GM19351 (cell line): Measurements from ENCODE around the gene RPL35.
A peak's percentile ranks its signal among the peaks of the same experiment; 100 is the strongest.

Experiments
- ATAC-seq: cut with Tn5 transposase; IDR thresholded peaks from one replicate; pipeline ENCODE4 v1.9.1; 2021; ENCODE audit warnings: mild to moderate bottlenecking, moderate library complexity; ENCODE audit not compliant: unreplicated experiment

The RPL35 gene

GRCh38 chr9:124877021-124877782, 15.4 kb upstream of the RPL35 start:
- no peak for ATAC-seq

GRCh38 chr9:124875501-124875900, 13.7 kb upstream of the RPL35 start:
- no peak for ATAC-seq

- no peak for ATAC-seq
Observed at GRCh38 chr9:124873664-124874063, 11.9 kb upstream of the RPL35 start.

GRCh38 chr9:124871156-124871561, 9.4 kb upstream of the RPL35 start:
- no peak for ATAC-seq

DNA sequence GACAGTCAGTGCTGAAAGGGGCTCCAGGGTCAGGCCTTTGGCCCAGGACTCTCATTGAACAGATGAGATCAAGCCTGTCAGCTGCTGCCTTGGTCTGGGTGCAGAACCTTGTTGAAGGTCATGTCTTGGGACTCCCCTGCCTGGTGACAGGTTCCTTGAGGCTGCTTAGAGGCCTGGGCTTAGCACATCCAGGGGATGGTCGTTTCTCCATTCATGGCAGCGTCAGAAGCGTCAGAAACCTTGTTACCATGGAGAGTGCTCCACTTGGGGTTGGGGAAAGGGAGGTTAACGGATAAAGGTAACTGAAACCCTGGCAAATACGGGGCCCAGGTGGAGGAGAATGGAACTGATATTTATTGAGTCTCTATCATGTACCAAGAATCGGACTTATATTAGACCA, 9.0 kb upstream of the RPL35 start:
- ATAC-seq = no peak

DNA sequence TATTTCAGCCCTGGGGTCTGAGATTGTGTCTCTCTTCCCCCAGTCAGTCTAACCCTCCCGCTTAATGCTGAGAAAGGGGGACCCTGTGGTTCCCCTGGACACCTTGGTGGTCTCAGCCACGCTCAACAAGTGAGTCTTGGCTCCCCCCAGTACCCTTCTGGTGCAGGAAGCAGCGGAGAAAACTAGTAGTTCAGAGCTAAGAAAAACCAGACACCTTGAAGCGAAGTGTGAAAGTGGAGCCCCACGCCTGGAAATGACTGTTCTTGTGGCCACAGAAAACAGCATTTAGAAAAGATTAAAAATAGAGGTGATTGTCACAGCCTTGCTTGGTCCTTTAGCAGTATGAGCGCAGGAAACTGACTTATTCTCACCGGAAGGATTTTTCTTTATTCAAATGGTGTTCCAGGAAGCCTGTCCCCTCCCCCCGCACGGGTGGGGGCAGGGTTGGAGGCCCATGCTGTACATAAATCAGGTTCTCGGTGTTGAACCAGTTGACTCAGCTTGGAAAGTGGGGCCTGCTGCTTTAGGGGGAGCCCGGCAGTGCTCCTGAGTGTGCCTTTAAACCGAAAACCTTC, 8.3 kb upstream of the RPL35 start:
- ATAC-seq = peak; percentile 33

GRCh38 chr9:124869466-124869985, 7.8 kb upstream of the RPL35 start:
- ATAC-seq = peak; percentile 0

DNA sequence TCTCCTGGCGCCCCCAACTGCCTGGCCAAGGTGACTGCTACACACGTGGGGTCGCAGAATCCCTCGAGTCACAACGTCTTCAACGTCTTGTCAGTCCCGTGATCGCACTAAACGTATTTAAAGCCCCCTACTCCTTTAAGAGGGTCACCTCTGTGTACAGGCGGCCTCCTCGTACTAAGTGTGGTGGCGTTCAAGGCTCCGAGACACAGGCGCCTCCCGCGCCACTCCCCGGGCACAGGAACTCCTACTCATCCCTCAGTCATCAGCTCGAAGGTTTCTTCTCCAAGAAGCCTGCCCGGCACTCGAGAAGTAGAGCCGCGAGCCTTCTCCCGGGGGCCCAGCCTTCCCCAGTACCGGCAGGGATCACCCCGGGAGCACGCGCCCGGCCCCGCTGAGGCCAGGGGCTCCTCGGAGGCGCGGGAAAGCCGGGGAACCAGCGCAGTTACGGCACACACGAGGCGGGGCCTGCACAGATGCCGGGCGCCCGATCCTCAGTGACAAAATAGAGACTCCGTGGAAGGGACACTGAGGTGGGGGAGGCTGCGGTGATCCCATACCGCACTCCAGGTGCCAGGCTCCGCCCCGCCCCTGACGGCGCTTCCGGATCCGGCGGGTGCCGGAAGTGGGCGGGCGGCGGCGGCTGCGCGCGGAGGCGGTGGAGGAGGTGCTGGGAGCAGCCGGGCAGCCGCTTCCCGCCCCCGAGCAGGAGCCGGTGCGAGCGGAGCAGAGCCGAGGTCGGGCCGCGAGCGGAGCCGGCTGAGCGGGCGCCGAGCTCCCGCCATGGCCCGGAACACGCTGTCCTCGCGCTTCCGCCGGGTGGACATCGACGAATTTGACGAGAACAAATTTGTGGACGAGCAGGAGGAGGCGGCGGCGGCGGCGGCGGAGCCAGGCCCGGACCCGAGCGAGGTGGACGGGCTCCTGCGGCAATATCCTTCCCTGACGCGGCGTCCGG, 7.0 kb upstream of the RPL35 start:
- peak; percentile 49 for ATAC-seq

GRCh38 chr9:124863371-124863871, 1.7 kb upstream of the RPL35 start:
- ATAC-seq = no peak

DNA sequence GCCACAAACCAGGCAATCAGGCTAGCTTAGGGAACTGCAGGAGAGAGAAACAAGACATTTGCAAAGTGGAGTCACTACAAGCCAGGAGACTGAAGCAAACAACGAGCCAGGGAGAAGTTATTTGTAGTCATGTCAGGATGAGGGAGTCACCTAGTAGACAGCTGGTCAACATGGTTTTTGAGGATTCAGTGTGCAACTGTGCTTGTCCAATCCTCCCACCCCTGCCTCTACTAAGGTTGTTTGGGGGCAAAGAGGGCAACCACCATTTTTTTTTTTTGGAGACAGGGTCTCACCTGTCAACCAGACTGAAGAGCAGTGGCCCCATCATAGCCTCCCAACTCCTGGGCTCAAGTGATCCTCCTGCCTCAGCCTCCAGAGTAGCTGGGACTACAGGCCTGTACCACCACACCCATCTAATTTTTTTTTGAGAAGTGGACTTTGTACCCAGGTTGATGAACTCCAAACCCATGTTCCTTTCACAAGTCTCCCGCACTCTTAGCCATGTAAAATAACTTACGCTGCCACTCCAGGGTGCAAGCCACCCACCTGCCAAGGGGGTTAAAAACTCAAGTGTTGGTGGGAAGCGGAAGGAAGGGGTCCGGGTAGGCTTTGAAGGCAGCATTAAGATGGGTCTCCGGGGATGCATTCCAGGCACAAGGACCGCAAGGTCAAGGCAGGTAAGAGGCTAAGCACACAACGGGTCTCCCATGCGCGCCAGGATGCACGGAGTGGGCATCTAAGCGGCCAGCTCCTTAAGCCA, 995 bp downstream of the RPL35 start:
- ATAC-seq = no peak

GRCh38 chr9:124859803-124860581, 1.8 kb downstream of the RPL35 start:
- ATAC-seq = no peak

GRCh38 chr9:124858330-124859046, 3.3 kb downstream of the RPL35 start:
- ATAC-seq = no peak

GRCh38 chr9:124857533-124858162, 4.1 kb downstream of the RPL35 start:
- no peak for ATAC-seq

DNA sequence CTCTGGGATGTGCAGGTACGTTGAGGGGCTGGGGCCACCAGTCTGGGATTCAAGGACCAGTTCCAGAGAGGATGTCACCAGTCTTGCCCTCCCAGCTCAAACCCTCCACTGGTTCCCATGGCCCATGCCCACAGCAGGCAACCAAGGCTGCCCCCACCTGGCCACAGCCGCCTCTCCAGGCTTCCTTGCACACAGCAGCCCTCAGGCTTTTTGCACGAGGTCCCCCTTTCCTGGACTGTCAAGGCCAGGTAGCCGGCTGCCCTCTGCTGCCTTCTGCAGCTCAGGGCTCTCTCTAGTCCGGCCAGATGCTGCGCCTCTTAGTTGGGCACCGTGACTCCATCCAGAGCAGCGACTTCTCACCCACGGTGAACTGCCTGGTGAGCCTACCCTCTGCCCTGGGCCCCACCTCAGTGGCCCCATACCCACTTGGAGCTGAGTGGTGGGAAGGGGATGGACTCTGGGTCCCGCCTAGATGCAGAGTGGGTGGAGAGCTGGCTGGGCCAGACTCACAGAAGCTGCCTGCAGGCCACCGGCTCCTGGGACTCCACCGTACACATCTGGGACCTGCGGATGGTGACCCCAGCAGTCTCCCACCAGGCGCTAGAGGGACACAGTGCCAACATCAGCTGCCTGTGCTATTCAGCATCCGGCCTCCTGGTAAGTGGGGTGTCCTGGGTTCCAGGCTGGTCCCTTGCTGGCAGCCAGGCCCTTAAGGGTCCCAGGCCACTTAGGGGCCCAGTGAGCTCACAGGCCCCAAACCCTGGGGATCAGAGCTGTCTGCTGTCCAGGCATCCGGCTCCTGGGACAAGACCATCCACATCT, 5.6 kb downstream of the RPL35 start:
- ATAC-seq = no peak

- no peak for ATAC-seq
Observed at GRCh38 chr9:124855566-124855943, 6.2 kb downstream of the RPL35 start.

DNA sequence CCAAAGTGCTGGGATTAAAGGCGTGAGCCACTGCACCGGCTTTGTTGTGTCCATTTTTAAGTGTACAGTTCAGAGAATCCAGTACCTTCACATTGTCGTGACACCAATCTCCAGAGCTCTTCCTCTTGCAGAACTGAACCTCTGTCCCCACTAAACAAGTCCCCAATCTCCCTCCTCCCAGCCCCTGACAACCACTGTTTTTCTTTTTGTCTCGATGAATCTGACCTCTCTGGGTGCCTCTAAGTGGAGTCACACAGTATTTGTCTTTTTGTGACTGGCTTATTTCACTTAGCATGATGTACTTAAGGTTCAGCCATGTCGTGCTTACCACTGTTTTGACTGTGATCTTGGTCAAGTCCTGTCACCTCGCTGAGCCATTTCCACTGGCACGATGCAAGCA, 6.9 kb downstream of the RPL35 start:
- ATAC-seq = no peak

DNA sequence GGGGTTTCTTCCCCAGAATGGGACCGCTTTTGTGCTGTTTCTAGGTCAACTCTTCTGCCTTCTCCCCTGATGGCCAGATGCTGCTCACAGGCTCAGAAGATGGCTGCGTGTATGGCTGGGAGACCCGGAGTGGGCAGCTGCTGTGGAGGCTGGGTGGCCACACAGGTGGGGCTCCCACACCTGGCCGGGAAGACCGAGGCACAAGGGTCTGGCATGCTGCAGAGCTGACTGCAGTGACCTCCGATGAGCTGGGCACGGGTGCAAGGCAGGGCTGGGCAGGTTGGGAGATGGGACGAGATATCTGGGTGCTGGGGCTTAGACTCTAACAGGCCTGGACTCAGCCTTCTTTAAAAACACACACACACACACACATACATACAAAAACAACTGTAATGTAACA, 7.6 kb downstream of the RPL35 start:
- no peak for ATAC-seq
